Transverse colon (tissue), 4 donors: ENCODE results near the gene GHRHR. TPM values are rescaled to one million over a fixed set of nuclear protein-coding genes. Genes with fewer than 3 reads are reported as not detected.

ENCODE experiments used
- DNase-seq: peaks from one replicate; pipeline ENCODE4 v3.0.0-alpha.2; 2019
- H3K27ac ChIP-seq, 4 donors: fragments of 200-600 bp; sonication (generic); 2 replicates each; pipeline ENCODE4 v1.5.1; 2016 to 2018; ENCODE audit warnings: inconsistent platforms in 4 of 4
- H3K27me3 ChIP-seq: fragments of 200-600 bp; sonication (generic); 2 replicates; pipeline ENCODE4 v1.5.1; 2017; ENCODE audit warnings: inconsistent platforms
- H3K36me3 ChIP-seq, 4 donors: fragments of 200-600 bp; sonication (generic); 2 replicates each; pipeline ENCODE4 v1.5.1; 2017 to 2019; ENCODE audit warnings: inconsistent platforms in 4 of 4
- H3K4me1 ChIP-seq, 4 donors: fragments of 200-600 bp; sonication (generic); 2 replicates each; pipeline ENCODE4 v1.5.1; 2017 to 2020; ENCODE audit warnings: inconsistent platforms in 4 of 4
- H3K4me3 ChIP-seq, 4 donors: fragments of 200-600 bp; sonication (generic); 1 replicate in 1 of 4; 2 replicates in 3 of 4; pipeline versions ENCODE4 v1.5.1 to v1.6.1; 2017 to 2019; ENCODE audit warnings: inconsistent platforms in 4 of 4
- H3K9me3 ChIP-seq, 2 donors: fragments of 200-600 bp; sonication (generic); 2 replicates each; pipeline ENCODE4 v1.5.1; 2017 to 2019; ENCODE audit warnings: inconsistent platforms in 2 of 2
- EP300 ChIP-seq: sonication (generic); formaldehyde crosslinking; IDR thresholded peaks from one replicate; pipeline ENCODE4 v1.6.1; 2017; ENCODE audit warnings: antibody characterized with exemption, low read depth
- POLR2A ChIP-seq: fragments of 450-650 bp; IDR thresholded peaks from one replicate; pipeline ENCODE4 v1.6.1; 2016; ENCODE audit warnings: antibody characterized with exemption, mild to moderate bottlenecking, moderate library complexity
- POLR2AphosphoS5 ChIP-seq, 3 donors: sonication (generic); formaldehyde crosslinking; IDR thresholded peaks; one replicate each; pipeline ENCODE4 v1.6.1; 2016; ENCODE audit warnings: antibody characterized with exemption in 3 of 3
- WGBS, 2 donors: methylation state at CpG; one replicate each; pipeline ENCODE4 v1.1.5; 2018; ENCODE audit warnings: low coverage in 1 of 2; 5-methylcytosine and 5-hydroxymethylcytosine counted together
- in situ Hi-C, 4 donors: fragments of 200-750 bp; cut with MboI; loops; one replicate each; pipeline versions ENCODE4 v1.15.0 to v1.15.1; 2017; ENCODE audit warnings: low sequenced_read_pairs in 3 of 4, low pct_ligation_motif_present in 1 of 4, low pct_unique_long_range_greater_than_20kb in 1 of 4
- intact Hi-C: fragments of 100-400 bp; cut with DNase I; formaldehyde crosslinking; loops from one replicate; pipeline ENCODE4 v1.15.1; 2023; ENCODE audit warnings: low total_unique reads
- total RNA-seq, 4 donors: library from RNA; depleted of rRNA; stranded (reverse); fragments of >200 nt; gene quantifications; one replicate each; pipeline ENCODE4 v1.1.0, GENCODE V29; 2016
- TF ChIP-seq, protein P1 (sequence below), 5 experiments: fragments of 200-600 bp in 3 of 5; fragments of 450-650 bp in 2 of 5; sonication (generic) in 3 of 5; IDR thresholded peaks; 1 replicate in 2 of 5; 2 replicates in 3 of 5; pipeline ENCODE4 v1.5.1; 2016 to 2017; ENCODE audit warnings: antibody characterized with exemption in 5 of 5, inconsistent platforms in 3 of 5, mild to moderate bottlenecking in 2 of 5, moderate library complexity in 1 of 5

The GHRHR gene
- total RNA-seq, 4 donors from 2014 or later: not detected

DNA sequence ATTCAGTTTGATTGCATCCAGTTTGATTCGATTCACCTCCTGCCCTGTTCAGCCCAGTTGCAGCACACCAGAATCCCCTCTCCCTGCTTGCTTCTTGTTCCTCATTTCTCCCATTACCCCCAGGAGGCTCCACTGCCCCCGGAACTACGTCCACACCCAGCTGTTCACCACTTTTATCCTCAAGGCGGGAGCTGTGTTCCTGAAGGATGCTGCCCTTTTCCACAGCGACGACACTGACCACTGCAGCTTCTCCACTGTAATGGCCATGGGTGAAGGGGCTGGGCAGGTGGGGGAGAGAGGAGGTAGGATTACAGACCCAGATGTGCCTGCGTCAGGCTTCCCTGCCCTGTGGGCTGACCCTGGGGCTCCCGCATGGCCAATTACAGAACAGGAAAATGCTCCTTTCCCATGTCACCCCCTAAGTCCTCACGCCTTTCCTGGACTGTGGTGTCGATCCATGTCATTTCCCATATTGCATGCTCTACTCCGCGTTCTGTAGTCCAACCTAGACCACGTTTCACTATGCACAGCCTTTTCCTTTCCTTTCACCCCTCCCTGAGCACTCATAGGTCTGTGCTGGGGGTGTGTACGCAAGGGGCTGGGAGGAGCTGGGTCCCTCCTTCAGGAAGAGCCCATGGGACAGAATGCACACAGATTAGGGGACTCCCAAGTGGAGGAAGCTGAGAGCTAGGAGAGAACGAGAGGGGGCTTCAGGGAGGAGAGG lies 8.2 kb downstream of the GHRHR start:
- DNase-seq: no peak
- H3K36me3 ChIP-seq: no peaks in the 10 kb centered on the region
- H3K27me3 ChIP-seq: no peaks in the 10 kb centered on the region
- intact Hi-C loops: no loop called here
- in situ Hi-C loops: loop anchor here in 1 of 4 donors (10.0 kb wide), 1 partner anchor 167 kb away; no protein-coding TSS in a partner anchor
- 47 to 65% methylated on average over 10 to 15 of the region's 15 CpGs for WGBS, 2 donors
- no peak overlapping the region for H3K27ac ChIP-seq
- no peak for TF ChIP-seq EP300
- H3K9me3 ChIP-seq: no peaks in the 10 kb centered on the region
- H3K4me3 ChIP-seq: no peak overlapping the region
- H3K4me1 ChIP-seq: peaks cover 0 to 8% (median 4%) of the 10 kb centered on the region in 4 donors

DNA sequence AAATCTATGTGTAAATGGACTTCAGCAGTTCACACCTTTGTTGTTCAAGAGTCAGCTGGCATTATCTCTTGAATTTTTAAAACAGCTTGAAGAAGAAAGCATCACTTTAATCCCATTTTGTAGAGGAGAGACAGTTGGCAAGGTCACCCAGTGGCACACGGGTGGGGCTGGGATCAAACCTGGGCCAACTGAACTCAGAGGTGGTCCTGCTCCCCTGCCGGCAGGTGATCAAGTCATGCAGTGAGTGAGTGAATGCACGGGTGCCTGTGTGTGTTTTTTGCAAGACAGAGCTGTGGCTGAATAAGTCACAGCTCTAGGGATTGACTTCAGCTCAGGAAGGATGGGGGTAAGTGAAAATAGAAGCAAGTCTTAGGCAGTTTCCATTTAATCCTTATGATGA lies 9.5 kb downstream of the GHRHR start:
- in situ Hi-C loops: loop anchor here in 1 of 4 donors (10.0 kb wide), 1 partner anchor 168 kb away; no protein-coding TSS in a partner anchor
- intact Hi-C loops: no loop called here
- Histone ChIP-seq H3K27me3 (no peaks in the 10 kb centered on the region), H3K27ac (no peak overlapping the region), H3K4me1 (peaks cover 0 to 8% (median 4%) of the 10 kb centered on the region in 4 donors), H3K9me3 (no peaks in the 10 kb centered on the region), H3K36me3 (no peaks in the 10 kb centered on the region), H3K4me3 (no peak overlapping the region)
- 81 to 83% methylated on average over 1 to 3 of the region's 3 CpGs for WGBS, 2 donors
- DNase-seq: no peak
- no peak for TF ChIP-seq EP300
- TF ChIP-seq, protein P1, sequence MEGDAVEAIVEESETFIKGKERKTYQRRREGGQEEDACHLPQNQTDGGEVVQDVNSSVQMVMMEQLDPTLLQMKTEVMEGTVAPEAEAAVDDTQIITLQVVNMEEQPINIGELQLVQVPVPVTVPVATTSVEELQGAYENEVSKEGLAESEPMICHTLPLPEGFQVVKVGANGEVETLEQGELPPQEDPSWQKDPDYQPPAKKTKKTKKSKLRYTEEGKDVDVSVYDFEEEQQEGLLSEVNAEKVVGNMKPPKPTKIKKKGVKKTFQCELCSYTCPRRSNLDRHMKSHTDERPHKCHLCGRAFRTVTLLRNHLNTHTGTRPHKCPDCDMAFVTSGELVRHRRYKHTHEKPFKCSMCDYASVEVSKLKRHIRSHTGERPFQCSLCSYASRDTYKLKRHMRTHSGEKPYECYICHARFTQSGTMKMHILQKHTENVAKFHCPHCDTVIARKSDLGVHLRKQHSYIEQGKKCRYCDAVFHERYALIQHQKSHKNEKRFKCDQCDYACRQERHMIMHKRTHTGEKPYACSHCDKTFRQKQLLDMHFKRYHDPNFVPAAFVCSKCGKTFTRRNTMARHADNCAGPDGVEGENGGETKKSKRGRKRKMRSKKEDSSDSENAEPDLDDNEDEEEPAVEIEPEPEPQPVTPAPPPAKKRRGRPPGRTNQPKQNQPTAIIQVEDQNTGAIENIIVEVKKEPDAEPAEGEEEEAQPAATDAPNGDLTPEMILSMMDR (IDR thresholded peaks at IDR 0.05): no peak
- TF ChIP-seq POLR2AphosphoS5 (IDR thresholded peaks at IDR 0.05): no peak
- no peak for TF ChIP-seq POLR2A

DNA sequence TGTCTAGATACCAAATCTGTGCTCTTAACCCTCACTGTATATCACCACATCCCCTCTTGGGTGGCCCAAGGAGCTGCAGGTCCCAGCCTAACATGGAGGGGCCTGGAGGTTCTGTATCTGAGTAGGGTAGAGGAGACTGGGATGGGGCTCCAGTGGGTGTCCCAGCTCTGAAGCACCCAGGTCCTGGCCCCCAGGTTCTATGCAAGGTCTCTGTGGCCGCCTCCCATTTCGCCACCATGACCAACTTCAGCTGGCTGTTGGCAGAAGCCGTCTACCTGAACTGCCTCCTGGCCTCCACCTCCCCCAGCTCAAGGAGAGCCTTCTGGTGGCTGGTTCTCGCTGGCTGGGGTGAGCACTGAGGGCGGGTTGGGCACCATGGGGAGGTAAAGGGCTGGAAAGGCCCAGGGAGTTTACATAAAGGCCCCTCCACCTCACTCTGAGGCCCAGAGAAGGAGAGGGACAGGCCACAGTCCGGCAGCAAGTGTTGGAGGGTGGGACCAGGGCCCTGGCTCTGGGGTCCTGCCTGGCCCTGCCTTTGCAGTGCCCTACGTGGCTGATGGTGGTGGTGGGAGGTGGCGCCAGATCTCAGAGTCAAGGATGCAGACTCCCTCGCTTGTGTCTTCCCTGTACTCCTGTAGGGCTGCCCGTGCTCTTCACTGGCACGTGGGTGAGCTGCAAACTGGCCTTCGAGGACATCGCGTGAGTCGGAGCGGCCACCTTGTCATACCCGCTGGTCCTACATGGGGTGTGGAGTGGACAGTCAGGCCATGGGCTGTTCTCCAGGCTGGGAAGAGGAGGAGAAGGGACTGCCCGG lies 10.2 kb downstream of the GHRHR start:
- Histone ChIP-seq H3K27ac (no peak overlapping the region), H3K36me3 (no peaks in the 10 kb centered on the region), H3K4me3 (no peak overlapping the region), H3K27me3 (no peaks in the 10 kb centered on the region), H3K9me3 (no peaks in the 10 kb centered on the region), H3K4me1 (peaks cover 0 to 8% (median 4%) of the 10 kb centered on the region in 4 donors)
- 89% methylated on average over 13 of the region's 18 CpGs; no CpG with 5 or more reads in 1 of the 2 donors for WGBS, 2 donors
- in situ Hi-C loops (loop anchor here in 1 of 4 donors (10.0 kb wide), 1 partner anchor 169 kb away; no protein-coding TSS in a partner anchor), intact Hi-C loops (no loop called here)
- DNase-seq: no peak
- TF ChIP-seq POLR2AphosphoS5 (IDR thresholded peaks at IDR 0.05) (no peak), EP300 (no peak), POLR2A (no peak)
- TF ChIP-seq, protein P1 (IDR thresholded peaks at IDR 0.05): no peak

DNA sequence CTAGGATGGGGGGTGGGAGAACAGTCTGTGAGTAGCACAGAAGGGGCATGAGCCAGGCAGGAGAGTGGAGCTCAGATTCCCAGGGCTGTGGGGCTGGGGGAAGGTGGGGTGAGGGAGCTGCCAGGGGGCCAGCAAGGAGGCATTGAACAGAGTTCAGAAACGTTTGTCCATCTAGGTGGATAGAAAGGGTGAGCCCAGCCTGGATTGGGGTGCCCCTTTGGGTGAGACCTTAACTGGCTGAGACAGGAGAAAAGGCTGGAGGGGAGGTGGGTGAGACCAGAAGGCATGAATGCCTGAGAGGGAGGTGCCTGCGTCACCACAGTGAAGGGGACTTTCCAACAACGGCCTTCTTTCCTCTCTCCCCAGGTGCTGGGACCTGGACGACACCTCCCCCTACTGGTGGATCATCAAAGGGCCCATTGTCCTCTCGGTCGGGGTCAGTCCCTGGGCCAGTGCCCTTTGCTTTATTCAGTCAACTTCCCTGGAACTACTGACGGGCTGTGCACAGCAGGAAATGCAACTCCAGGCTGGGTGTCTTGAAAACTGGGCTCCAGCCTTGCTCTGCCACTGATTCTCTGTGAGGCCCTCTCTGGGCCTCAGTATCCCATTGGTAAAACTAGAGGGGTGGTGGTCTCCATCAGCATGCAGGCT lies 11.0 kb downstream of the GHRHR start:
- no peak overlapping the region for H3K27ac ChIP-seq
- WGBS, 2 donors: 15% methylated on average over 7 of the region's 7 CpGs; no CpG with 5 or more reads in 1 of the 2 donors
- in situ Hi-C loops: loop anchor here (5.0 to 10.0 kb wide), 2 partner anchors 170 to 172 kb away; no protein-coding TSS in a partner anchor

More for the DNA sequence above, 11.0 kb downstream of the GHRHR start:
- no peaks in the 10 kb centered on the region for H3K9me3 ChIP-seq
- DNase-seq: peak; percentile 77
- H3K4me3 ChIP-seq: no peak overlapping the region
- no peaks in the 10 kb centered on the region for H3K36me3 ChIP-seq
- TF ChIP-seq, protein P1 (IDR thresholded peaks at IDR 0.05): peak; percentile 65 to 86 (median 73)
- TF ChIP-seq POLR2A (no peak), POLR2AphosphoS5 (IDR thresholded peaks at IDR 0.05) (no peak), EP300 (no peak)
- intact Hi-C loops: no loop called here
- peaks cover 0 to 8% (median 4%) of the 10 kb centered on the region in 4 donors for H3K4me1 ChIP-seq
- no peaks in the 10 kb centered on the region for H3K27me3 ChIP-seq
